MCF 10A (cell line): ENCODE measurements around the gene HLCS. TPM values are rescaled to one million over a fixed set of nuclear protein-coding genes. Genes with fewer than 3 reads are reported as not detected.

Source experiments
- BruUV-seq: library from RNA; stranded (reverse); fragments of 400-500 nt; replicated peaks from 2 replicates; lab custom pipeline; 2021; lab: Mats Ljungman, UMichigan
- CTCF ChIA-PET: fragments of 300-600 bp; sonication (Branson Sonifier 250); formaldehyde crosslinking; extraction: SDS; loops from one replicate; lab custom pipeline; 2021; ENCODE audit warnings: antibody characterized with exemption, inconsistent platforms; lab: Yijun Ruan, JAX
- POLR2A ChIA-PET: fragments of 300-600, 350-650 bp; sonication (Branson Sonifier 250); formaldehyde crosslinking; extraction: SDS; loops from one replicate; lab custom pipeline; 2020; ENCODE audit warnings: antibody characterized with exemption, inconsistent platforms; lab: Yijun Ruan, JAX
- DNase-seq: peaks from one replicate; pipeline ENCODE4 v3.0.0-alpha.2; 2018; ENCODE audit not compliant: unreplicated experiment
- H3K27ac Mint-ChIP-seq: one replicate; pipeline ENCODE4 v1.8.0; 2022; ENCODE audit warnings: mild to moderate bottlenecking, low read depth, mixed read lengths; ENCODE audit not compliant: unreplicated experiment
- H3K27me3 Mint-ChIP-seq: one replicate; pipeline ENCODE4 v1.8.0; 2022; ENCODE audit warnings: mixed read lengths; ENCODE audit not compliant: insufficient read depth, unreplicated experiment
- H3K36me3 Mint-ChIP-seq: one replicate; pipeline ENCODE4 v1.8.0; 2022; ENCODE audit warnings: mild to moderate bottlenecking, moderate library complexity, mixed read lengths; ENCODE audit not compliant: insufficient read depth, unreplicated experiment
- H3K4me1 Mint-ChIP-seq: one replicate; pipeline ENCODE4 v1.8.0; 2022; ENCODE audit warnings: mixed read lengths; ENCODE audit not compliant: insufficient read depth, unreplicated experiment
- H3K4me3 Mint-ChIP-seq: one replicate; pipeline ENCODE4 v1.8.0; 2022; ENCODE audit warnings: mild to moderate bottlenecking, moderate library complexity, mixed read lengths; ENCODE audit not compliant: unreplicated experiment
- H3K9me3 Mint-ChIP-seq: one replicate; pipeline ENCODE4 v1.8.0; 2022; ENCODE audit warnings: mixed read lengths; ENCODE audit not compliant: unreplicated experiment
- intact Hi-C: fragments of 100-400 bp; cut with micrococcal nuclease; formaldehyde crosslinking; loops from 2 replicates; pipeline ENCODE4 v1.14.1; 2022
- total RNA-seq: library from RNA; stranded (reverse); gene quantifications from 2 replicates; pipeline ENCODE4 v1.2.3, GENCODE V29; 2022
- TF ChIP-seq, protein P1 (sequence below): fragments of 200-600 bp; IDR thresholded peaks from one replicate; pipeline ENCODE4 v1.8.0; 2022; ENCODE audit warnings: antibody characterized with exemption, mild to moderate bottlenecking; ENCODE audit not compliant: unreplicated experiment

HLCS gene
- total RNA-seq, 1 experiment from 2014 or later = 46.1 TPM

DNA sequence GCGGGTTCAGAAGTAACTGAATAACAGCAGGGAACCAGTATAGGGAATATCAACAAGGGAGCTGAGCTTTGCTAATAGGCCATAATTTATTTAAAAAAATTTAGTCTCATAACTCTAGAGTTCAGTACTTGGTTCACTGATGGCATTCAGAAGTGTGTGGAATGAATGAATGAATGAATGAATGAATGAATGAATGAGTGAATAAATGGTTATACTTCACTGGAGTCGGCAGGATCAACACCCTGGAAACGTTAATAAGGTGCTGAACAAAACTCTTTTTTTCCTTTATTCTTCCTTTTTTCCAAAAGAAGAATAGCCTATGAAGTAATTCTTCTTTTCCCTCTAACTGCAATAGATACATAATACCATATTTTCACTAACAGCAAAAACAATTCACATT lies 138.3 kb downstream of the HLCS start:
- TF ChIP-seq, protein P1, sequence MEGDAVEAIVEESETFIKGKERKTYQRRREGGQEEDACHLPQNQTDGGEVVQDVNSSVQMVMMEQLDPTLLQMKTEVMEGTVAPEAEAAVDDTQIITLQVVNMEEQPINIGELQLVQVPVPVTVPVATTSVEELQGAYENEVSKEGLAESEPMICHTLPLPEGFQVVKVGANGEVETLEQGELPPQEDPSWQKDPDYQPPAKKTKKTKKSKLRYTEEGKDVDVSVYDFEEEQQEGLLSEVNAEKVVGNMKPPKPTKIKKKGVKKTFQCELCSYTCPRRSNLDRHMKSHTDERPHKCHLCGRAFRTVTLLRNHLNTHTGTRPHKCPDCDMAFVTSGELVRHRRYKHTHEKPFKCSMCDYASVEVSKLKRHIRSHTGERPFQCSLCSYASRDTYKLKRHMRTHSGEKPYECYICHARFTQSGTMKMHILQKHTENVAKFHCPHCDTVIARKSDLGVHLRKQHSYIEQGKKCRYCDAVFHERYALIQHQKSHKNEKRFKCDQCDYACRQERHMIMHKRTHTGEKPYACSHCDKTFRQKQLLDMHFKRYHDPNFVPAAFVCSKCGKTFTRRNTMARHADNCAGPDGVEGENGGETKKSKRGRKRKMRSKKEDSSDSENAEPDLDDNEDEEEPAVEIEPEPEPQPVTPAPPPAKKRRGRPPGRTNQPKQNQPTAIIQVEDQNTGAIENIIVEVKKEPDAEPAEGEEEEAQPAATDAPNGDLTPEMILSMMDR = no peak
- POLR2A ChIA-PET = no interaction called here
- BruUV-seq = no TSS peak
- intact Hi-C loops = no loop called here
- CTCF ChIA-PET = no interaction called here
- no peak for DNase-seq
- Mint-ChIP-seq H3K4me3 (no peak overlapping the region), H3K27me3 (no peaks in the 10 kb centered on the region), H3K9me3 (no peaks in the 10 kb centered on the region), H3K4me1 (peaks cover 6% of the 10 kb centered on the region), H3K36me3 (peaks cover 6% of the 10 kb centered on the region), H3K27ac (no peak overlapping the region)

- Mint-ChIP-seq H3K9me3 (no peaks in the 10 kb centered on the region), H3K27ac (no peak overlapping the region), H3K36me3 (peaks cover 9% of the 10 kb centered on the region), H3K4me3 (no peak overlapping the region), H3K4me1 (peaks cover 6% of the 10 kb centered on the region), H3K27me3 (no peaks in the 10 kb centered on the region)
- DNase-seq = no peak
- CTCF ChIA-PET = no interaction called here
- no TSS peak for BruUV-seq
- TF ChIP-seq, protein P1 = no peak
- POLR2A ChIA-PET = no interaction called here
- intact Hi-C loops = no loop called here
Measured at GRCh38 chr21:36825658-36826057, 140.8 kb downstream of the HLCS start.

DNA sequence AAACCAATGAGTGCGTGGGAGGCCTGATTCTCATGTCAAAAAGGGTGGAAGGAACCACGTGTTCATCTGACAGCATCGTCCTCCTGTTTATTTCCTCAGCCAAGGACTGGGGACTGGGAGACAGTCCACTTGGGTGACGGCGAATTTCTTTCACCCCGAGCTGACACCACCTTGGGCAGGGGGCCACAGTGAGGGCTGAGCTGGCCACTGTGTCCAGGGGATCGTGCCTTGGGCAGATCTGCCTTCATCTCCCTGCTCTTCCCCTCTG lies 145.5 kb downstream of the HLCS start:
- H3K27me3 Mint-ChIP-seq = no peaks in the 10 kb centered on the region
- H3K4me3 Mint-ChIP-seq = no peak overlapping the region
- H3K27ac Mint-ChIP-seq = no peak overlapping the region
- DNase-seq = no peak
- ChIA-PET POLR2A (interaction anchor here (0.6 kb wide), 1 partner anchor 96 kb away, joined by 5 read pairs; no protein-coding TSS in a partner anchor), CTCF (no interaction called here)
- TF ChIP-seq, protein P1 = no peak
- no TSS peak for BruUV-seq
- intact Hi-C loops = no loop called here
- no peaks in the 10 kb centered on the region for H3K9me3 Mint-ChIP-seq
- peaks cover 9% of the 10 kb centered on the region for H3K36me3 Mint-ChIP-seq
- H3K4me1 Mint-ChIP-seq = no peaks in the 10 kb centered on the region

- DNase-seq = no peak
- no TSS peak for BruUV-seq
- Mint-ChIP-seq H3K4me1 (no peaks in the 10 kb centered on the region), H3K27ac (no peak overlapping the region), H3K9me3 (no peaks in the 10 kb centered on the region), H3K36me3 (peaks cover 9% of the 10 kb centered on the region), H3K4me3 (no peak overlapping the region), H3K27me3 (no peaks in the 10 kb centered on the region)
- ChIA-PET CTCF (no interaction called here), POLR2A (interaction anchor here (0.6 kb wide), 1 partner anchor 97 kb away, joined by 5 read pairs; no protein-coding TSS in a partner anchor)
- intact Hi-C loops = no loop called here
- TF ChIP-seq, protein P1 = no peak
Measured at GRCh38 chr21:36820176-36821031, 146.1 kb downstream of the HLCS start.
